ENCODE measurements around the gene SUCO.

SUCO gene

DNA sequence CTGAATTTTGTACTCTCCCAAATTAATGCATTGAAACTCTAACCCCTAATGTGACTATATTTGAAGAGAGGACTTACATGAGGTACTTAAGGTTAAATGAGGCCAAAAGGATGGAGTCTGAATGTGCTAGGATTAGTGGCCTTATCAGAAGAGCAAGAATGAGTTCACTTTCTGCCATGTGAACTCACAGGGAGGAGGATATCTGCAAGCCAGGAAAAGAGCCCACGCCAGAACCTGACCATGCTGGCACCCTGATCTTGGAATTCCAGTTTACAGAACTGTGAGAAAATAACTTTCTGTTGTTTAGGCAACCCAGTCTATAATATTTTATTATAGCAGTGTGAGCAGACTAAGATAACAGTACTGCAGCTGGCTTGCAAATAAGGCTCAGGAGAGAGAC, 113.7 kb downstream of the SUCO start:
- no peak for DNase-seq (ENCODE audit: low spot score)

- DNase-seq (ENCODE audit: low spot score) = no peak
Observed at GRCh38 chr1:172647110-172647564, 114.2 kb downstream of the SUCO start.

GRCh38 chr1:172647987-172648386, 115.0 kb downstream of the SUCO start:
- DNase-seq (ENCODE audit: low spot score) = no peak

DNA sequence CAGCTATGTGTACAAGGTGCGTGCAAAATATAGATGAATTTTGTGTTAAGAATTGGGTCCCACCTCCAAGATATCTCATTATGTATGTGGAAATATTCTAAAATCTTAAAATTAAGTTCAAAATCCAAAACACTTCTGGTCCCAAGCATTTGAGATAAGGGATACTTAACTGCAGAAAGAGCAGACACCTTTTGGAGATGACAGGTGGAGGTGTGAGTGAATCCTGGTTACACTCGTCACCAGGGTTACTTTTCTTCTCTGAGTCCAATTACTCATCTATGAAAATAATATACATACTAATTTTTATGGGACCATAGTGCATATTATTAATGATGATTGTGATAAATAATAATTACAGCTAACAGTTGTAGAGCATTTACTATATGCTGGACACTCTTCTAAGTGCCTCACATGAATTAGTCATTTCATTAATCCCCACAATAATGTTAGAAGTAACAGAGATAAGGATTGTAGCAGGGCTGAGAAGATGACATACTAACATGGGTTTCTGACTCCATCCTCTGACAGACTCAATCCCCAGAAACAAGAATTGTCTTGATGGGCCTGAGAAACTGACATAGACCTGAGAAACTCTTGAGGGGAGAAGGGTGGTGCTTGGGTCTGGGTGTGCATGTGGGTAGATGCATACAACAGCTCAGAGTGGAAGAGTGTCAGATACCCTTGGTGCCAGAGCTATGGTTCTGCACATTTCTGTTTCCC, 117.7 kb downstream of the SUCO start:
- no peak for DNase-seq (ENCODE audit: low spot score)

GRCh38 chr1:172653015-172653709, 120.2 kb downstream of the SUCO start:
- no peak for DNase-seq (ENCODE audit: low spot score)

GRCh38 chr1:172654535-172654934, 121.6 kb downstream of the SUCO start:
- peak; percentile 14 for DNase-seq (ENCODE audit: low spot score)

DNA sequence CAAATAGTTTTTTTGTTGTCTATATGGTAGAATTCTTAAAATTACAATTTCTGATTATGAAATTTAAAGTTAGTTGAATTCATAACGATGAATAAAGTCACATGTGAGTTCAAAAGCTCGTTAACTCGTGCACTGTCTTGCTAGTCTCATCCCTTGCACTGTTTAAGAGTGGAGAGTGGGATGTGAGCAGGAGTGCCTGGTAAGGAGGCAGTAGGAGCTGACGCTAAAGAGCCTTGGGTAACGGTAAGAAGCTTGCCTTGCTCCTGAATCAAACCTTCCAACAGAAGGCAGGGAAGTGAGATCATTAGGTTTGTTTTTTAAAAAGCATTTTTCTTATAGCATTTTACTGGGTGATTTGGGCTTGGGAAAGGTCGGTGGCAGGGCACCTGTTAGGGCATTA, 123.6 kb downstream of the SUCO start:
- DNase-seq (ENCODE audit: low spot score) = no peak

GRCh38 chr1:172657586-172657985, 124.6 kb downstream of the SUCO start:
- no peak for DNase-seq (ENCODE audit: low spot score)

DNA sequence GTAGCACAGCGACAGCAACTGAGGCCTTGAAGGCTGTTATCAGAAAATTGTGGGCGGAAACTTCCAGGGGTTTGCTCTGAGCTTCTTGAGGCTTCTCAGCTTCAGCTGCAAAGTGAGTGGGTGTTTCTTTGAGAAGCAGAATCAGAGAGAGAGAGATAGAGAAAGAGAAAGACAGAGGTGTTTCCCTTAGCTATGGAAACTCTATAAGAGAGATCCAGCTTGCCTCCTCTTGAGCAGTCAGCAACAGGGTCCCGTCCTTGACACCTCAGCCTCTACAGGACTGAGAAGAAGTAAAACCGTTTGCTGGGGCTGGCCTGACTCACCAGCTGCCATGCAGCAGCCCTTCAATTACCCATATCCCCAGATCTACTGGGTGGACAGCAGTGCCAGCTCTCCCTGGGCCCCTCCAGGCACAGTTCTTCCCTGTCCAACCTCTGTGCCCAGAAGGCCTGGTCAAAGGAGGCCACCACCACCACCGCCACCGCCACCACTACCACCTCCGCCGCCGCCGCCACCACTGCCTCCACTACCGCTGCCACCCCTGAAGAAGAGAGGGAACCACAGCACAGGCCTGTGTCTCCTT, 126.0 kb downstream of the SUCO start, which contains the start of gene FASLG:
Gene FASLG (plus strand): TSS at position 233 of the 583 bp plus-strand sequence. CDS start 99 bp downstream, at position 332.
- DNase-seq (ENCODE audit: low spot score) = no peak

GRCh38 chr1:172661107-172661506, 128.2 kb downstream of the SUCO start:
- DNase-seq (ENCODE audit: low spot score) = no peak

Data from LoVo (cell line).